ENCODE data around the gene DMD. TPM values are rescaled to one million over a fixed set of nuclear protein-coding genes. Genes with fewer than 3 reads are reported as not detected.

DMD gene
- total and polyA plus RNA-seq, 2 of the 8 experiments (the other 6 are each of a cell fraction or from before 2014, with no cell fraction given), result 4.8 to 7.4 TPM

DNA sequence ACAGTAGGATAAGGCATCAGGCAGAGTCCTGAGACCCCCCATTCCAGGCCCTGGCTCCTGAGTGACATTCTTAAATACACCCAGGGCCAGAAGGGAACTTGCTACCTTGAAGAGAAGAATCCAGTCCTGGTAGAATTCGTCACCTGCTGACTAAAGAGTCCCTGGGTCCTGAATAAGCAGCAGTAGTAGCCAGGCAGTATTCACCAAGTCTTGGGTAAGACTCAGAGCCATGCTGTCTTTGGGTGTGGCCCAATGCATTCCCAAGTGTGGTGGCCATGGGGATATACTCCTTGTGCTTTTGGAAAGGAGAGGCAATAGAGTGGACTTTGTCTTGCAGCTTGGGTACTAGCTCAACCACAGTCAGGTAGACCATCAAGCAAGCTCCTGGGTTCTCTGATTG, 359.1 kb downstream of the DMD start:
- Histone ChIP-seq H3K27me3 (replicated peaks in 1 of 4; ENCODE audit: control insufficient read depth in 3 of 4, extremely low read depth in 1 of 4, insufficient read depth in 3 of 4, low read length in 3 of 4) (no peaks in the 10 kb centered on the region), H3K4me3 (ENCODE audit: extremely low read depth in 1 of 4, insufficient read depth in 2 of 4, low read depth in 3 of 4, low read length in 4 of 4) (no peak overlapping the region), H3K4ac (replicated peaks; ENCODE audit: insufficient read length, low read depth, low read length) (no peak overlapping the region), H2BK5ac (ENCODE audit: low read depth, low read length) (no peak overlapping the region), H3K4me2 (ENCODE audit: insufficient read depth in 1 of 2, low read depth in 2 of 2, low read length in 2 of 2) (no peak overlapping the region), H3K18ac (ENCODE audit: extremely low read depth, low read length) (no peak overlapping the region), H3K9ac (replicated peaks in 1 of 4; ENCODE audit: extremely low read depth in 1 of 4, low read depth in 3 of 4, low read length in 3 of 4) (no peak overlapping the region), H3K23ac (ENCODE audit: insufficient read length) (no peak overlapping the region), H2AFZ (ENCODE audit: low read length) (no peak overlapping the region), H3K56ac (replicated peaks; ENCODE audit: insufficient read length, low read depth, low read length) (no peak overlapping the region), H4K8ac (ENCODE audit: extremely low read depth, insufficient read depth, low read length) (no peak overlapping the region), H2BK120ac (replicated peaks; ENCODE audit: low read depth, low read length) (no peak overlapping the region), H2BK20ac (ENCODE audit: low read length) (no peak overlapping the region), H4K20me1 (replicated peaks in 1 of 2; ENCODE audit: control insufficient read depth in 1 of 2, insufficient read depth in 2 of 2, low read length in 2 of 2) (no peaks in the 10 kb centered on the region), H3K36me3 (ENCODE audit: control insufficient read depth in 2 of 4, insufficient read depth in 4 of 4, low read length in 3 of 4) (no peaks in the 10 kb centered on the region), H2AK5ac (ENCODE audit: low read depth, low read length) (no peak overlapping the region), H3K79me1 (ENCODE audit: low read depth, low read length) (no peaks in the 10 kb centered on the region), H3K27ac (ENCODE audit: low read depth, low read length) (no peak overlapping the region), H3K79me2 (ENCODE audit: control insufficient read depth in 1 of 2, insufficient read depth in 2 of 2, low read length in 2 of 2) (no peaks in the 10 kb centered on the region), H4K91ac (replicated peaks; ENCODE audit: insufficient read length, low read length) (no peak overlapping the region), H2BK12ac (ENCODE audit: low read depth, low read length) (no peak overlapping the region), H3K23me2 (ENCODE audit: low read depth, low read length) (no peaks in the 10 kb centered on the region), H2BK15ac (ENCODE audit: low read length) (no peak overlapping the region), H3K4me1 (replicated peaks in 1 of 4; ENCODE audit: control insufficient read depth in 3 of 4, insufficient read depth in 4 of 4, low read length in 3 of 4) (no peaks in the 10 kb centered on the region), H3K14ac (ENCODE audit: insufficient read length) (no peak overlapping the region), H4K5ac (ENCODE audit: insufficient read length, low read depth, low read length) (no peak overlapping the region), H3K9me3 (ENCODE audit: insufficient read depth in 2 of 2, low read depth in 1 of 2, low read length in 1 of 2) (no peaks in the 10 kb centered on the region)
- ChIA-PET CTCF (ENCODE audit: partially characterized antibody) (no interaction called here), POLR2A (ENCODE audit: partially characterized antibody) (no interaction called here)
- DNase-seq (ENCODE audit: low read depth in 1 of 2, low spot score in 2 of 2) (no peak), FAIRE-seq (no peak)
- WGBS, 2 experiments (ENCODE audit: extremely low coverage in 1 of 2, insufficient coverage in 1 of 2, insufficient read length in 1 of 2, insufficient replicate concordance in 2 of 2, low coverage in 1 of 2, low lambda C conversion rate in 2 of 2, missing lambda C conversion rate in 1 of 2), result 83% methylated on average over 1 of the region's 1 CpG; no CpG with 5 or more reads in 1 of the 2 experiments
- no peak for TF ChIP-seq POLR2AphosphoS5 (IDR thresholded peaks at IDR 0.05; ENCODE audit: low read depth, low read length)
- no peak for TF ChIP-seq NANOG (IDR thresholded peaks at IDR 0.05; ENCODE audit: insufficient read depth, low read depth, low read length, poor library complexity, severe bottlenecking)
- no peak for TF ChIP-seq CREB1 (IDR thresholded peaks at IDR 0.05)
- no peak for TF ChIP-seq EGR1 (IDR thresholded peaks at IDR 0.05; ENCODE audit: borderline replicate concordance, low read depth, low read length)
- TF ChIP-seq SIN3A (conservative IDR thresholded peaks at IDR 0.05 in 1 of 2, IDR thresholded peaks at IDR 0.05 in 1 of 2; ENCODE audit: low read depth in 1 of 2, low read length in 2 of 2), result no peak
- TF ChIP-seq CHD2 (IDR thresholded peaks at IDR 0.05; ENCODE audit: low read length), result no peak
- no peak for TF ChIP-seq TAF1 (IDR thresholded peaks at IDR 0.05; ENCODE audit: low read depth, low read length)
- no peak for TF ChIP-seq YY1 (IDR thresholded peaks at IDR 0.05; ENCODE audit: low read depth, low read length)
- no peak for TF ChIP-seq TBP (IDR thresholded peaks at IDR 0.05; ENCODE audit: low read depth, low read length)
- TF ChIP-seq SUZ12 (IDR thresholded peaks at IDR 0.05; ENCODE audit: low read length), result no peak
- TF ChIP-seq KDM4A (IDR thresholded peaks at IDR 0.05; ENCODE audit: low read depth, low read length, severe bottlenecking), result no peak
- no peak for TF ChIP-seq RFX5 (IDR thresholded peaks at IDR 0.05; ENCODE audit: borderline replicate concordance, low read depth, low read length)
- TF ChIP-seq, protein P1, sequence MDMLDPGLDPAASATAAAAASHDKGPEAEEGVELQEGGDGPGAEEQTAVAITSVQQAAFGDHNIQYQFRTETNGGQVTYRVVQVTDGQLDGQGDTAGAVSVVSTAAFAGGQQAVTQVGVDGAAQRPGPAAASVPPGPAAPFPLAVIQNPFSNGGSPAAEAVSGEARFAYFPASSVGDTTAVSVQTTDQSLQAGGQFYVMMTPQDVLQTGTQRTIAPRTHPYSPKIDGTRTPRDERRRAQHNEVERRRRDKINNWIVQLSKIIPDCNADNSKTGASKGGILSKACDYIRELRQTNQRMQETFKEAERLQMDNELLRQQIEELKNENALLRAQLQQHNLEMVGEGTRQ (IDR thresholded peaks at IDR 0.05; ENCODE audit: low read length), result no peak
- TF ChIP-seq GABPA (IDR thresholded peaks at IDR 0.05; ENCODE audit: borderline replicate concordance, insufficient read depth, low read length), result no peak
- no peak for TF ChIP-seq RXRA (IDR thresholded peaks at IDR 0.05; ENCODE audit: insufficient read depth, low read depth, low read length)

Data from H1 (cell line).